ENCODE measurements around the gene IGFBP1.

The IGFBP1 gene

GRCh38 chr7:45878457-45879144 lies 9.7 kb upstream of the IGFBP1 start:
- in situ Hi-C loops (cut with MboI; ENCODE audit: low sequenced_read_pairs), result no loop called here

DNA sequence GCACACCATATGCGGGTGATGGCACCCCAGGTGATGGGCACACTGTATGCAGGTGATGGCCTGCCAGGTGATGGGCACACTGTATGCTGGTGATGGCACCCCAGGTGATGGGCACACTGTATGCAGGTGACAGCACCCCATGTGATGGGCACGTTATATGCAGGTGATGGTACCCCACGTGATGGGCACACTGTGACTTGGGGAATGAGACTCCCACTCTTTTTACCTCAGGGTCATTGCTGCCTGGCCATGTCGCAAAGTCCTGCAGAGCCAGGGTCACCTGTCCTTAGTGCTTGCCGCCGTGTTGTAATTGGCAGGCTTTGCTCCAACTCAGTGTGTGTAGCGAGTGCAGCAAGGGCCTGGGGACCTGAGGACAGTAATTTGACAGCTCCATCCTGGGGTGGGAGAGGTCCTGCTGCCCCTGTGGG lies 7.8 kb upstream of the IGFBP1 start:
- in situ Hi-C loops (cut with MboI; ENCODE audit: low sequenced_read_pairs), result no loop called here

DNA sequence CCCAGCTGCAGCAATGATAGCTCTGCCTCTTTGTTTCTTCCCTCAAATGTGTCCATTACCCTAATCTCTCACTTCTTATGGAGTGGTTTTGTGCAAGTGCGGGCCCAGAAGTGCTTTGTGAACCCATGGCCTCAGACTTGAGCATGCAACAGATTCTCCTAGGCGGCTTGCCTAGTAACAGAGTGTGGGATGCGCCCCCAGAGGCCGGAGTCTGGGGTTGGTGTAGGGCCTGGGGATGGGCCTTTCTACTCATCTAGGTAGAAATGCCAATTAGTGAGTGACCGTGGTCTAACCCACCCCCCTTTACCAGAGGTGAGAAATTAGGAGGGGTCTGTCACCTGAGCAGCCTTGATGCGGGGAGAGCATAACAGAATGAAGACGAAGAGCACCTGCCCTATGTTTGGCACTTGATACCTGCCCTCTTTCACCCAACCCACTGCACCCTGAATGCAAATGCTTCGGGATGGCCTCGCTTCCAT lies 7.0 kb upstream of the IGFBP1 start:
- in situ Hi-C loops (cut with MboI; ENCODE audit: low sequenced_read_pairs), result no loop called here

DNA sequence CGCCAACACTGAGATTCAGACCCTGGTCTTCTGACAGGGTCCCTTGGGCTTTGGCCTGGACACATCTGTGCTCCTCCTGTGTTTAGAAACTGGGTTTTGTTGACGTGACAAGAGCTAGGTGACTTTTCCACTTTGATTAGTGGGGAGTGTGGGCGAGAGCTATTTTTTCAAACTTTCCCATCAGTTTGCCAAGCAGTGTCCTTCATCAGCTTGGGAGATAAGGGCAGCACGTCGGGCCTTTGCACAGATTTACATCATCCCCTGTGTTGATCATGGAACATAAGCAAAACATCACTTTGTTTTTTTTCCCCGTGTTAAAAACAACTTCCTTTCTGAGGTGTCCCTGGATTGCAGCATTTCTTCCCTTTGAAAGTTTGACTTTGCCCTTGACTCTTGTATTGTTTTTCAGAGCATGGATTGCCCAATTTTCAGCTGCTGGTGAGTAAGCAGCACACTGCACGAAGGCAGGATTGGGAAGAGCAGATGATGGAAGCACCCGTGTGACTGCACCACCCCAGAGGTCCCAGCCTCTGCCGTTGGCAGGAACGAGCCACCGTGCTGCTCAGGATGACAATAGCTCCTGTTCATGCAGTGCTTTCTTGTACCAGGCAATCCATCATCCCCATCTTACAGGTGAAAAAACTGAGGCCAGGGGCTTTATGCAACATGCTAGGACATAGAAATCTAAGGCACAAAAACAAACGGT lies 6.4 kb upstream of the IGFBP1 start:
- in situ Hi-C loops (cut with MboI; ENCODE audit: low sequenced_read_pairs), result no loop called here

GRCh38 chr7:45882465-45882810 lies 5.8 kb upstream of the IGFBP1 start:
- in situ Hi-C loops (cut with MboI; ENCODE audit: low sequenced_read_pairs), result no loop called here

DNA sequence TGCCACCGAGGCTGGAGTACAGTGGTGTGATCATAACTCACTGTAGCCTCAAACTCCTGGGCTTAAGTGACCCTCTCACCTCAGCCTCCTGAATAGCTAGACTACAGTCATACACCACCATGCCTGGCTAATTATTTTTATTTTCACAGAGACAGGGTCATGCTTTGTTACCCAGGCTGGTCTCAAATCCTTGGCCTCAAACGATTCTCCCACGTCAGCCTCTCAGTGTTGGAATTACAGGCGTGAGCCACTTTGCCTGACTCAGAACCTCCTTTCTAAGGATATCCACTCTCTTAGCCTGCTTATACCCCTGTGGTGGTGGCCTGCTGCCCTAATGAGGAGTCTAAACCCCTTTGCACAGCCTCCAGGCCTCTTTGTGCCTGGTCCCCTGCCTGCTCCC lies 4.2 kb upstream of the IGFBP1 start:
- in situ Hi-C loops (cut with MboI; ENCODE audit: low sequenced_read_pairs), result no loop called here

DNA sequence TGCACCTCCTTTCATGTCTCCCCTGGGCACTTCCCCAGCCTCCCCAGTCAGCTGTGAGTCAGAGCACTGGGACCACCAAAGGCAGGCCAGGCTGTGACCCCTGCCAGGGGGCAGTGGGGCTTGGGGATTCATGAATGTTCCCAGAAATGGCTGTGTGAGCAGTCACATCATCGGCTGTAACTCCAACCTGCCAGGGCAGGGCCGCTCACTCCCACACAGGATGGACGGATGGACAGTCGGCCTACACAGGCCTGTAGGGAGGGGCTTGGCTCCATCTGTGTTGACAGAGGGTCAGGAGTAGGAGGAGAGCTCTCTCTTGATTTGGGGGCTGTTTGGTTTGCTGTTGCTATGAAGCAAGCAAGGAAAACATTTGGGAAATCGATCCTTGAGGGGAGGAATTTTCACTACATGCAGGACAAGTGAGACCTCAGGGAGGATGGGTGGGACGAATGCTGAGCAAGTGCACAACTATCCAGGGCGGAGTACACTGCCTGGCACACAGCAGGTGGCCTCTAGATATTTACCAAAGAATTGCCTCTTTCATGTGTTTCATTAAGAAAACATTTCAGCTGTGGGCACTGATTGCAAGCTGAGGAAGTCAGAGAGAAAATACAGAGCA lies 2.9 kb upstream of the IGFBP1 start:
- in situ Hi-C loops (cut with MboI; ENCODE audit: low sequenced_read_pairs), result no loop called here

DNA sequence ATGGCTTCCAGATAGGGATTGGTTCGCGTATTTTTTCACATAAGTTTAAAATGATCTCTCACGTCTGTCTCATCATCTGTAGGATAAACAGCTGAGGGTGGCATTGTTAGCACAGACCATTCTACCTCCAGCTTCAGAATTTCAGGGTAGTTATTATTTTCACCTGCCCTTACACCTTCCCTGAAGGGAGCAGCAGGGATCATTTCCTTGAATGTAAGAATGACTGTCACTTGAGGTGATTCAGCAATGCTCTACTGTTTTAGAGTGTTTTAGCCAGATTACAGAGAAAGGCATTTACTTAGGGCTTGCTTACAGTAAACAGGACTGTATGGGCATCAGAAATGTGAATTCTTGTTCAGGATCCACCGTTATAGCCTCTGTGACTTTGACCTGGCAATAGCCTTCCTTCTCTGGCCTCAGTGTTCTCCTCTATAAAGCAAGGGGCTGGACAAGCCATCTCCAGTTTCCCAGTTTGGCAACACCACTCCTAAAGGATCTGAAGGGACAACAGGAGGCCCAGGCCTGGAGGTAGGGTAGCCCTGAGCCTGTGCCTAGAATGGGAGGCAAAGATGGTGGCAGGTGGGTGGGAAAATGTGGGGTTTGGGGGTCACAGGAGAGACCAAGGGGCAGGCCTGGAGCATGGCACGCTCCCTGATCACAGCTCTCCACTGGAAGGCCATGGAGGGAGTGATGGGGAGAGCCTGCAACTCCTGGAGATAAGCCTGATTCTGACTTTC lies 1.2 kb upstream of the IGFBP1 start:
- in situ Hi-C loops (cut with MboI; ENCODE audit: low sequenced_read_pairs), result no loop called here

DNA sequence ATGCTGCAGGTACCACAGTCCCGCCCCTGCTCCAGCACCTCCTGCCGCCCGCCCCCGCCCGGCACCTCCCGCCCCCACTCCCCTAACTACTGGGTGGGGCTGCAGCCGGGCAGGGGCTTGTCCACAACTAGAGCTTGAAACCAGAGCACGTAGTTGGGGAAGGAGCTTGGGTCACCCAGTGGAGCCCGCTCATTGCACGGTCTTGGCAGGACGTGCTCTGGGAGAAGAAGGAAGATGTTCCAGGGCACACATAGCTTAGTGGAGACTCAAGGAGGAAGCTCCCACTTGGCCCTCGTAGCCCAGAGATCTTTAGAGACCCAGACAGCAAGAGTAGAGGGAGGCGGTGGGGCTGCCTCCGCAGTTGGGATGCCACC lies 692 bp downstream of the IGFBP1 start:
- in situ Hi-C loops (cut with MboI; ENCODE audit: low sequenced_read_pairs), result no loop called here

GRCh38 chr7:45889367-45890067 lies 1.2 kb downstream of the IGFBP1 start:
- in situ Hi-C loops (cut with MboI; ENCODE audit: low sequenced_read_pairs), result no loop called here

DNA sequence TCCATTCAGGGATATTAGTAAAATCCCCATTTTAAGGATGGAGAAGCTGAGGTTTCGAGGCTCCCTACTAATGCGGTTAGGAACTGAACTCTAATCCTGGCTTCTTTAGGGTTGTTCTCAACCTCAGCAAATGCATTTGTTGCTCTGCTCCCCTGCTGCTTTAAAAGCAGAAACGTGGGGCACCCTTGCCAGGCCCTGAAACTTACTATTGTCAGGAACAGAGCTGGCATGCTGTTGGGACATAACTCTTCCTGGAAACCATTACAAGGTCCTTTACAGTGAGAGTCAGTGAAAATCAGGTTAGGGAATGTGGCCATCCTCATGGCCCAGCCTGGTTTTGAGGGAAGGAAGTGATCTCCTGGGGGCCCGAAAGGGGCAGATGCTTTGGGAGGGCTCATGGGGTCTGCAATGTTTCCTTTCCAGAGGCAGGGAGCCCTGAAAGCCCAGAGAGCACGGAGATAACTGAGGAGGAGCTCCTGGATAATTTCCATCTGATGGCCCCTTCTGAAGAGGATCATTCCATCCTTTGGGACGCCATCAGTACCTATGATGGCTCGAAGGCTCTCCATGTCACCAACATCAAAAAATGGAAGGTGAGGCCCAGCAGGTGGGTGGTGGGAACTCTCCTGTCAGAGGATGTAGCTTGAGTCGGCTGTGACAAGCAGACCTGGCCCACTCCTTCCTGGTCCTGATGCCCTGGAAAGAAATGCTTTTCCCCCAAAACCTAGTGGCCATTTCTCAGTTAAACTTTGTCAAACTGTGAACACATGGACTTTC lies 2.0 kb downstream of the IGFBP1 start:
- in situ Hi-C loops (cut with MboI; ENCODE audit: low sequenced_read_pairs), result no loop called here

- in situ Hi-C loops (cut with MboI; ENCODE audit: low sequenced_read_pairs), result no loop called here
These were observed 2.7 kb downstream of the IGFBP1 start for GRCh38 chr7:45890902-45891461.

- in situ Hi-C loops (cut with MboI; ENCODE audit: low sequenced_read_pairs), result no loop called here
These were observed 3.4 kb downstream of the IGFBP1 start for GRCh38 chr7:45891462-45892402.

- in situ Hi-C loops (cut with MboI; ENCODE audit: low sequenced_read_pairs), result no loop called here
These were observed 4.2 kb downstream of the IGFBP1 start for GRCh38 chr7:45892407-45893035.

DNA sequence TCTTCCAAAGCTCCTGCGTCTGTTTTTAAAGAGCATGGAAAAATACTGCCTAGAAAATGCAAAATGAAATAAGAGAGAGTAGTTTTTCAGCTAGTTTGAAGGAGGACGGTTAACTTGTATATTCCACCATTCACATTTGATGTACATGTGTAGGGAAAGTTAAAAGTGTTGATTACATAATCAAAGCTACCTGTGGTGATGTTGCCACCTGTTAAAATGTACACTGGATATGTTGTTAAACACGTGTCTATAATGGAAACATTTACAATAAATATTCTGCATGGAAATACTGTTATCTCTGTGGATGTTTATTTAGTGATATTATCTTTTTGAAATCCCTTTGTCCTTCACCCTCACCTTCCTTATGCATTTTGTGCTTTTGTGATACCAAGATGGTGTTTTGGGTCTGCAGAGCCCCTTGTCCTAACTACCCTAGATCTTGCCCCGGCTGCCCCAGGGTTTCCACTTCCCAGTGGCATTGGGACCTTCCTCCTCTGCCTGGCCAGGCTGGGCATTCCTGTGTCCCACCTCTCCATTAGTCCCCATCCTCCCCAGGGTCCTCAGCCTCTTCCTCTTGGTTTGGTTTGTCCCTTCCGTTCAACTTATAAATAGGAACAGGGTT lies 5.2 kb downstream of the IGFBP1 start:
- in situ Hi-C loops (cut with MboI; ENCODE audit: low sequenced_read_pairs), result no loop called here

DNA sequence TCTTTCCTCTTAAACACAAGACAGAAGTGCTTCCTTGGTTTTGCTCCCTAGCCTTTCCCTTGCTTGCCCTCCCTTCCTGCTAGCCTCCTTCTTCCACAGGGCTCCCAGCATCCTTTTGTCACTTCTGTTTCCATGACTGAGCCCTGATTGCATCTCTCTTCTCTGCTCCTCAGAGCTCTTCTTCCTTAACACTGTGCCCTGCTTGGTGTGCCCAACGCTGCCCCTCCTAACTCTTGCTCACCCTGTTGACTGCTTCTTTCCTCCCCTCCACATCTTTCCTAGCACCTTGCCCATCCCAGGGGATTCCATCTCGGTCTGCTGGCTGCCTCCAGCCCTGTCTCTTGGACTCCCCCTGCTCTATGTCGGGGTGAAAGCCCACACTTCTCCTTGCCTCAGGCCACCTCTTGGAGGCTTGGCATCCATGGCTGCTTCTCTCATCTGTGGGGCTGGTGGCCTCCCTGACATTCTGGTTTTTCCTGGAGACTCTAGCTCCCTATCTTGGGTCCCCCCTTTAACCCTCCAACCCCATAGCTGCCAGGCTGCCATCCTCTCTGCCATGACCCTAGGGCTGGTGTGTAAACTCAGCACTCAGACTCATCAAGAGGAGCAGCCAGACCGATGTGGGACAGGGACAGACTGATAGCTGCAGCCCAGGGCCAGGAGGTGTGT lies 5.8 kb downstream of the IGFBP1 start:
- in situ Hi-C loops (cut with MboI; ENCODE audit: low sequenced_read_pairs), result no loop called here

GRCh38 chr7:45894665-45895062 lies 6.4 kb downstream of the IGFBP1 start:
- in situ Hi-C loops (cut with MboI; ENCODE audit: low sequenced_read_pairs), result no loop called here

Data from HL-60/S4 treated with phorbol 12-myristate 13-acetate at 8.2 ng/mL for 4 days and 3 days (cell line).